22Rv1 (cell line): ENCODE measurements around the gene JPH3.

Source experiments
- CTCF ChIP-seq: fragments of 450-650 bp; IDR thresholded peaks from 2 replicates; pipeline ENCODE4 v1.5.1; 2017; ENCODE audit warnings: mild to moderate bottlenecking
- ZFX ChIP-seq: fragments of 450-650 bp; IDR thresholded peaks from 2 replicates; pipeline ENCODE4 v1.6.1; 2017; ENCODE audit warnings: antibody characterized with exemption, borderline replicate concordance

- no peak for TF ChIP-seq CTCF
- TF ChIP-seq ZFX, result no peak
Observed at GRCh38 chr16:87582216-87582965, 19.9 kb upstream of the JPH3 start.
